ENCODE measurements around the gene RPL6. TPM values are rescaled to one million over a fixed set of nuclear protein-coding genes. Genes with fewer than 3 reads are reported as not detected.
A peak's percentile ranks its signal among the peaks of the same experiment; 100 is the strongest.

RPL6 gene
- total RNA-seq, 1 donor from 2014 or later = 1,680 TPM

- intact Hi-C loops (cut with micrococcal nuclease) = loop anchor here (1.0 to 5.0 kb wide), 3 partner anchors 26 to 371 kb away; partner anchors contain the start of genes ERP29, RPL6 and TMEM116
- no peaks in the 10 kb centered on the region for H3K27me3 Mint-ChIP-seq (ENCODE audit: low read depth)
- H3K9me3 Mint-ChIP-seq = no peaks in the 10 kb centered on the region
- peak overlapping the region; percentile 93 for H3K4me3 Mint-ChIP-seq (ENCODE audit: low read depth)
- peak overlapping the region; percentile 77 for H3K27ac Mint-ChIP-seq
- H3K4me1 Mint-ChIP-seq (ENCODE audit: low read depth) = peaks cover 36% of the 10 kb centered on the region
- DNase-seq (ENCODE audit: low spot score) = no peak
- peaks cover 9% of the 10 kb centered on the region for H3K36me3 Mint-ChIP-seq (ENCODE audit: low read depth)
Measured at GRCh38 chr12:112382866-112383265, 26.5 kb downstream of the RPL6 start.

GRCh38 chr12:112381883-112382796 lies 27.3 kb downstream of the RPL6 start, which contains the start of gene HECTD4:
Gene HECTD4, minus strand, starts transcription at chr12:112382431. Its CDS starts 303 bp downstream, at chr12:112382128.
- DNase-seq (ENCODE audit: low spot score) = peak; percentile 89
- Mint-ChIP-seq H3K27ac (peak within 1 kb of the TSS; percentile 96), H3K27me3 (ENCODE audit: low read depth) (no peaks in the 10 kb centered on the region), H3K36me3 (ENCODE audit: low read depth) (peaks cover 9% of the 10 kb centered on the region), H3K4me3 (ENCODE audit: low read depth) (peak within 1 kb of the TSS; percentile 99), H3K4me1 (ENCODE audit: low read depth) (peaks cover 32% of the 10 kb centered on the region), H3K9me3 (no peaks in the 10 kb centered on the region)
- intact Hi-C loops (cut with micrococcal nuclease) = loop anchor here (1.0 to 5.0 kb wide), 3 partner anchors 27 to 370 kb away; partner anchors contain the start of genes ERP29, RPL6 and TMEM116

GRCh38 chr12:112381406-112381882 lies 28.0 kb downstream of the RPL6 start:
- H3K4me1 Mint-ChIP-seq (ENCODE audit: low read depth) = peaks cover 25% of the 10 kb centered on the region
- intact Hi-C loops (cut with micrococcal nuclease) = loop anchor here (5.0 kb wide), 2 partner anchors 74 to 369 kb away; partner anchors contain the start of genes ERP29 and TMEM116
- H3K9me3 Mint-ChIP-seq = no peaks in the 10 kb centered on the region
- H3K36me3 Mint-ChIP-seq (ENCODE audit: low read depth) = peaks cover 9% of the 10 kb centered on the region
- peak overlapping the region; percentile 99 for H3K4me3 Mint-ChIP-seq (ENCODE audit: low read depth)
- no peaks in the 10 kb centered on the region for H3K27me3 Mint-ChIP-seq (ENCODE audit: low read depth)
- peak; percentile 31 for DNase-seq (ENCODE audit: low spot score)
- peak overlapping the region; percentile 96 for H3K27ac Mint-ChIP-seq

- Mint-ChIP-seq H3K4me3 (ENCODE audit: low read depth) (peak overlapping the region; percentile 99), H3K36me3 (ENCODE audit: low read depth) (peaks cover 9% of the 10 kb centered on the region), H3K4me1 (ENCODE audit: low read depth) (peaks cover 21% of the 10 kb centered on the region), H3K27ac (peak overlapping the region; percentile 96), H3K9me3 (no peaks in the 10 kb centered on the region), H3K27me3 (ENCODE audit: low read depth) (no peaks in the 10 kb centered on the region)
- DNase-seq (ENCODE audit: low spot score) = peak; percentile 11
- intact Hi-C loops (cut with micrococcal nuclease) = loop anchor here (5.0 kb wide), 2 partner anchors 74 to 369 kb away; partner anchors contain the start of genes ERP29 and TMEM116
Measured at GRCh38 chr12:112380663-112381405, 28.6 kb downstream of the RPL6 start.

GRCh38 chr12:112375105-112375504 lies 34.3 kb downstream of the RPL6 start:
- intact Hi-C loops (cut with micrococcal nuclease) = no loop called here
- no peak overlapping the region for H3K27ac Mint-ChIP-seq
- no peaks in the 10 kb centered on the region for H3K9me3 Mint-ChIP-seq
- H3K4me3 Mint-ChIP-seq (ENCODE audit: low read depth) = no peak overlapping the region
- H3K27me3 Mint-ChIP-seq (ENCODE audit: low read depth) = no peaks in the 10 kb centered on the region
- DNase-seq (ENCODE audit: low spot score) = no peak
- H3K4me1 Mint-ChIP-seq (ENCODE audit: low read depth) = peaks cover 11% of the 10 kb centered on the region
- no peaks in the 10 kb centered on the region for H3K36me3 Mint-ChIP-seq (ENCODE audit: low read depth)

GRCh38 chr12:112374166-112374740 lies 35.2 kb downstream of the RPL6 start:
- Mint-ChIP-seq H3K27ac (no peak overlapping the region), H3K27me3 (ENCODE audit: low read depth) (no peaks in the 10 kb centered on the region), H3K4me3 (ENCODE audit: low read depth) (no peak overlapping the region), H3K4me1 (ENCODE audit: low read depth) (peaks cover 8% of the 10 kb centered on the region), H3K36me3 (ENCODE audit: low read depth) (no peaks in the 10 kb centered on the region), H3K9me3 (no peaks in the 10 kb centered on the region)
- no peak for DNase-seq (ENCODE audit: low spot score)
- intact Hi-C loops (cut with micrococcal nuclease) = no loop called here

- no peaks in the 10 kb centered on the region for H3K36me3 Mint-ChIP-seq (ENCODE audit: low read depth)
- DNase-seq (ENCODE audit: low spot score) = no peak
- H3K27me3 Mint-ChIP-seq (ENCODE audit: low read depth) = no peaks in the 10 kb centered on the region
- no peak overlapping the region for H3K4me3 Mint-ChIP-seq (ENCODE audit: low read depth)
- peaks cover 8% of the 10 kb centered on the region for H3K4me1 Mint-ChIP-seq (ENCODE audit: low read depth)
- intact Hi-C loops (cut with micrococcal nuclease) = no loop called here
- H3K9me3 Mint-ChIP-seq = no peaks in the 10 kb centered on the region
- H3K27ac Mint-ChIP-seq = no peak overlapping the region
Measured at GRCh38 chr12:112370868-112371510, 38.4 kb downstream of the RPL6 start.

- no peak overlapping the region for H3K27ac Mint-ChIP-seq
- intact Hi-C loops (cut with micrococcal nuclease) = no loop called here
- no peaks in the 10 kb centered on the region for H3K27me3 Mint-ChIP-seq (ENCODE audit: low read depth)
- H3K4me1 Mint-ChIP-seq (ENCODE audit: low read depth) = peaks cover 8% of the 10 kb centered on the region
- no peak overlapping the region for H3K4me3 Mint-ChIP-seq (ENCODE audit: low read depth)
- DNase-seq (ENCODE audit: low spot score) = no peak
- no peaks in the 10 kb centered on the region for H3K9me3 Mint-ChIP-seq
- no peaks in the 10 kb centered on the region for H3K36me3 Mint-ChIP-seq (ENCODE audit: low read depth)
Measured at GRCh38 chr12:112370199-112370598, 39.2 kb downstream of the RPL6 start.

GRCh38 chr12:112368856-112369255 lies 40.5 kb downstream of the RPL6 start:
- no peak overlapping the region for H3K27ac Mint-ChIP-seq

GRCh38 chr12:112367965-112368364 lies 41.4 kb downstream of the RPL6 start:
- H3K4me3 Mint-ChIP-seq (ENCODE audit: low read depth) = no peak overlapping the region
- no peak overlapping the region for H3K27ac Mint-ChIP-seq
- H3K9me3 Mint-ChIP-seq = no peaks in the 10 kb centered on the region
- intact Hi-C loops (cut with micrococcal nuclease) = no loop called here
- no peaks in the 10 kb centered on the region for H3K27me3 Mint-ChIP-seq (ENCODE audit: low read depth)
- H3K4me1 Mint-ChIP-seq (ENCODE audit: low read depth) = peaks cover 4% of the 10 kb centered on the region
- no peaks in the 10 kb centered on the region for H3K36me3 Mint-ChIP-seq (ENCODE audit: low read depth)
- DNase-seq (ENCODE audit: low spot score) = no peak

More at GRCh38 chr12:112368856-112369255, 40.5 kb downstream of the RPL6 start:
- no peak for DNase-seq (ENCODE audit: low spot score)
- no peak overlapping the region for H3K4me3 Mint-ChIP-seq (ENCODE audit: low read depth)
- H3K9me3 Mint-ChIP-seq = no peaks in the 10 kb centered on the region
- H3K36me3 Mint-ChIP-seq (ENCODE audit: low read depth) = no peaks in the 10 kb centered on the region
- intact Hi-C loops (cut with micrococcal nuclease) = no loop called here
- H3K27me3 Mint-ChIP-seq (ENCODE audit: low read depth) = no peaks in the 10 kb centered on the region
- peaks cover 6% of the 10 kb centered on the region for H3K4me1 Mint-ChIP-seq (ENCODE audit: low read depth)

- no peak overlapping the region for H3K27ac Mint-ChIP-seq
- intact Hi-C loops (cut with micrococcal nuclease) = no loop called here
- H3K4me3 Mint-ChIP-seq (ENCODE audit: low read depth) = no peak overlapping the region
- no peaks in the 10 kb centered on the region for H3K27me3 Mint-ChIP-seq (ENCODE audit: low read depth)
- no peaks in the 10 kb centered on the region for H3K36me3 Mint-ChIP-seq (ENCODE audit: low read depth)
- H3K9me3 Mint-ChIP-seq = no peaks in the 10 kb centered on the region
- no peak for DNase-seq (ENCODE audit: low spot score)
- H3K4me1 Mint-ChIP-seq (ENCODE audit: low read depth) = no peaks in the 10 kb centered on the region
Measured at GRCh38 chr12:112362310-112362709, 47.1 kb downstream of the RPL6 start.

- H3K9me3 Mint-ChIP-seq = no peaks in the 10 kb centered on the region
- DNase-seq (ENCODE audit: low spot score) = no peak
Measured at GRCh38 chr12:112361271-112361670, 48.1 kb downstream of the RPL6 start.

More at GRCh38 chr12:112361271-112361670, 48.1 kb downstream of the RPL6 start:
- intact Hi-C loops (cut with micrococcal nuclease) = no loop called here
- H3K4me1 Mint-ChIP-seq (ENCODE audit: low read depth) = no peaks in the 10 kb centered on the region
- no peaks in the 10 kb centered on the region for H3K36me3 Mint-ChIP-seq (ENCODE audit: low read depth)
- no peak overlapping the region for H3K4me3 Mint-ChIP-seq (ENCODE audit: low read depth)
- no peaks in the 10 kb centered on the region for H3K27me3 Mint-ChIP-seq (ENCODE audit: low read depth)
- H3K27ac Mint-ChIP-seq = no peak overlapping the region
